GM23338 (cell line): ENCODE measurements around the gene SNAPIN.

Source experiments
- CTCF ChIP-seq, 2 experiments: fragments of 200-600 bp in 1 of 2; sonication (generic) in 1 of 2; conservative IDR thresholded peaks; 2 replicates each; pipeline versions ENCODE4 v1.5.1 to v1.6.1; 2016 to 2017; ENCODE audit warnings: antibody characterized with exemption in 2 of 2, low read depth in 2 of 2, mild to moderate bottlenecking in 2 of 2, moderate library complexity in 1 of 2
- EZH2 ChIP-seq: fragments of 200-600 bp; sonication (generic); IDR thresholded peaks from one replicate; pipeline ENCODE4 v1.8.0; 2017; ENCODE audit warnings: antibody characterized with exemption, mild to moderate bottlenecking, low read depth; ENCODE audit not compliant: unreplicated experiment
- REST ChIP-seq: IDR thresholded peaks from one replicate; pipeline ENCODE4 v1.6.1; 2018; ENCODE audit warnings: antibody characterized with exemption; ENCODE audit not compliant: unreplicated experiment
- STAT1 ChIP-seq: IDR thresholded peaks from one replicate; pipeline ENCODE4 v1.6.1; 2016; ENCODE audit warnings: antibody characterized with exemption; ENCODE audit not compliant: unreplicated experiment

GRCh38 chr1:153661111-153661708 is 2.7 kb downstream of the SNAPIN start:
- TF ChIP-seq REST = no peak
- no peak for TF ChIP-seq EZH2
- TF ChIP-seq CTCF (conservative IDR thresholded peaks at IDR 0.05; ENCODE audit: low read depth in 2 of 2) = no peak
- TF ChIP-seq STAT1 = no peak
